ENCODE measurements around the gene CORIN.

CORIN gene

GRCh38 chr4:47837908-47838294, at the start of gene CORIN:
Gene CORIN (minus strand): TSS chr4:47838067. CDS start chr4:47837949, 118 bp downstream.
- DNase-seq, result peak; percentile 41

- DNase-seq, result no peak
These were observed 44.4 kb upstream of the CORIN start for GRCh38 chr4:47882228-47882627.

GRCh38 chr4:47879458-47879857, 41.6 kb upstream of the CORIN start:
- DNase-seq, result no peak

- no peak for DNase-seq
These were observed 39.1 kb upstream of the CORIN start for GRCh38 chr4:47876784-47877546.

GRCh38 chr4:47876310-47876709, 38.4 kb upstream of the CORIN start:
- DNase-seq, result no peak

GRCh38 chr4:47873877-47874541, 36.1 kb upstream of the CORIN start:
- DNase-seq, result no peak

- no peak for DNase-seq
These were observed 25.6 kb upstream of the CORIN start for GRCh38 chr4:47863486-47863885.

GRCh38 chr4:47862297-47862696, 24.4 kb upstream of the CORIN start:
- no peak for DNase-seq

- DNase-seq, result no peak
These were observed 22.4 kb upstream of the CORIN start for GRCh38 chr4:47860305-47860704.

- DNase-seq, result no peak
These were observed 20.1 kb upstream of the CORIN start for GRCh38 chr4:47858006-47858405.

GRCh38 chr4:47856713-47857112, 18.8 kb upstream of the CORIN start:
- no peak for DNase-seq

- DNase-seq, result no peak
These were observed 17.5 kb upstream of the CORIN start for GRCh38 chr4:47855350-47855749.

GRCh38 chr4:47852136-47852535, 14.3 kb upstream of the CORIN start:
- DNase-seq, result no peak

GRCh38 chr4:47849466-47849865, 11.6 kb upstream of the CORIN start:
- DNase-seq, result no peak

GRCh38 chr4:47848041-47848440, 10.2 kb upstream of the CORIN start:
- DNase-seq, result no peak

GRCh38 chr4:47842985-47843384, 5.1 kb upstream of the CORIN start:
- no peak for DNase-seq

GRCh38 chr4:47840291-47840690, 2.4 kb upstream of the CORIN start:
- no peak for DNase-seq

- DNase-seq, result peak; percentile 16
These were observed 1.4 kb upstream of the CORIN start for GRCh38 chr4:47839259-47839658.

GRCh38 chr4:47838445-47838844, 578 bp upstream of the CORIN start:
- DNase-seq, result no peak

GRCh38 chr4:47837094-47837907, 566 bp downstream of the CORIN start:
- DNase-seq, result peak; percentile 86

- DNase-seq, result no peak
These were observed 1.2 kb downstream of the CORIN start for GRCh38 chr4:47836641-47837093.

GRCh38 chr4:47835494-47835893, 2.4 kb downstream of the CORIN start:
- no peak for DNase-seq

- DNase-seq, result no peak
These were observed 6.7 kb downstream of the CORIN start for GRCh38 chr4:47831026-47831679.
